OCI-LY7 (cell line): ENCODE measurements around the gene ZBP1. TPM values are rescaled to one million over a fixed set of nuclear protein-coding genes. Genes with fewer than 3 reads are reported as not detected.

Experiments
- BruUV-seq: library from RNA; stranded (reverse); fragments of 400-500 nt; replicated peaks from 2 replicates; lab custom pipeline; 2021; lab: Mats Ljungman, UMichigan
- CTCF ChIA-PET: fragments of 300-600 bp; sonication (Branson Sonifier 250); formaldehyde crosslinking; loops from one replicate; lab custom pipeline; 2022; ENCODE audit warnings: antibody characterized with exemption; ENCODE audit not compliant: unreplicated experiment; lab: Charles Lee
- POLR2A ChIA-PET: fragments of 300-600 bp; sonication (Branson Sonifier 250); formaldehyde crosslinking; loops from one replicate; lab custom pipeline; 2022; ENCODE audit warnings: antibody characterized with exemption; lab: Charles Lee
- DNase-seq: peaks from one replicate; pipeline ENCODE4 v3.0.0-alpha.2; 2015; ENCODE audit warnings: low spot score
- H2AFZ ChIP-seq: fragments of 200-600 bp; sonication (generic), shearing (Covaris generic); 2 replicates; pipeline ENCODE4 v1.6.1; 2014; ENCODE audit warnings: mild to moderate bottlenecking, antibody characterized with exemption, low read length, moderate library complexity
- H3K27ac ChIP-seq: fragments of 200-600 bp; sonication (generic); 2 replicates; pipeline ENCODE4 v1.5.1; 2014; ENCODE audit warnings: mixed run types, low read depth, mild to moderate bottlenecking, moderate library complexity, low read length, inconsistent platforms; ENCODE audit not compliant: poor library complexity, severe bottlenecking
- H3K36me3 ChIP-seq: fragments of 200-600 bp; sonication (generic); 2 replicates; pipeline ENCODE4 v1.6.1; 2014; ENCODE audit warnings: mild to moderate bottlenecking, antibody characterized with exemption, low read length, moderate library complexity, mixed read lengths; ENCODE audit not compliant: insufficient read depth
- H3K4me1 ChIP-seq: fragments of 200-600 bp; sonication (generic); 2 replicates; pipeline ENCODE4 v1.5.1; 2014; ENCODE audit warnings: mild to moderate bottlenecking, low read length; ENCODE audit not compliant: insufficient read depth, poor library complexity, severe bottlenecking
- H3K4me2 ChIP-seq: fragments of 200-600 bp; sonication (generic); 2 replicates; pipeline ENCODE4 v1.6.1; 2014; ENCODE audit warnings: mild to moderate bottlenecking, low read length
- H3K4me3 ChIP-seq: fragments of 200-600 bp; sonication (generic); 2 replicates; pipeline ENCODE4 v1.5.1; 2014; ENCODE audit warnings: mild to moderate bottlenecking, low read depth, low read length; ENCODE audit not compliant: poor library complexity, severe bottlenecking
- H3K79me2 ChIP-seq: fragments of 200-600 bp; sonication (generic); 2 replicates; pipeline ENCODE4 v1.6.1; 2016; ENCODE audit warnings: low read depth, mild to moderate bottlenecking, low read length, moderate library complexity, mixed read lengths; ENCODE audit not compliant: insufficient read depth
- H3K9me2 ChIP-seq: fragments of 200-600 bp; sonication (generic); 2 replicates; pipeline ENCODE4 v1.6.1; 2016; ENCODE audit warnings: mild to moderate bottlenecking, low read length, mixed read lengths; ENCODE audit not compliant: insufficient read depth
- H3K9me3 ChIP-seq: fragments of 200-600 bp; sonication (generic); 2 replicates; pipeline ENCODE4 v1.6.1; 2014; ENCODE audit warnings: mild to moderate bottlenecking, mixed run types, low read length, mixed read lengths
- H4K20me1 ChIP-seq: fragments of 200-600 bp; sonication (generic); 2 replicates; pipeline ENCODE4 v1.6.1; 2014; ENCODE audit warnings: mild to moderate bottlenecking, antibody characterized with exemption, low read length, moderate library complexity, mixed read lengths; ENCODE audit not compliant: insufficient read depth
- CTCF ChIP-seq: fragments of 200-600 bp; sonication (generic); conservative IDR thresholded peaks from 2 replicates; pipeline ENCODE4 v1.5.1; 2014; ENCODE audit warnings: mild to moderate bottlenecking, antibody characterized with exemption, low read length, moderate library complexity, mixed read lengths
- EZH2phosphoT487 ChIP-seq: fragments of 200-600 bp; sonication (generic); IDR thresholded peaks from 2 replicates; pipeline ENCODE4 v1.6.1; 2018; ENCODE audit warnings: low read depth, borderline replicate concordance, mild to moderate bottlenecking, mixed run types, antibody characterized with exemption, low read length, moderate library complexity, mixed read lengths
- intact Hi-C: fragments of 100-400 bp; cut with micrococcal nuclease; formaldehyde crosslinking; loops from one replicate; pipeline ENCODE4 v1.10.0; 2022; ENCODE audit not compliant: unreplicated experiment
- total RNA-seq, 2 experiments: library from RNA; depleted of rRNA in 1 of 2; stranded (reverse); fragments of >200 nt in 1 of 2; shearing (Covaris generic) in 1 of 2; gene quantifications; 2 replicates each; pipeline ENCODE4 v1.2.3, GENCODE V29; 2014 to 2022

ZBP1 gene
- total RNA-seq, 2 experiments from 2014 or later = 1.5 to 3.7 TPM

DNA sequence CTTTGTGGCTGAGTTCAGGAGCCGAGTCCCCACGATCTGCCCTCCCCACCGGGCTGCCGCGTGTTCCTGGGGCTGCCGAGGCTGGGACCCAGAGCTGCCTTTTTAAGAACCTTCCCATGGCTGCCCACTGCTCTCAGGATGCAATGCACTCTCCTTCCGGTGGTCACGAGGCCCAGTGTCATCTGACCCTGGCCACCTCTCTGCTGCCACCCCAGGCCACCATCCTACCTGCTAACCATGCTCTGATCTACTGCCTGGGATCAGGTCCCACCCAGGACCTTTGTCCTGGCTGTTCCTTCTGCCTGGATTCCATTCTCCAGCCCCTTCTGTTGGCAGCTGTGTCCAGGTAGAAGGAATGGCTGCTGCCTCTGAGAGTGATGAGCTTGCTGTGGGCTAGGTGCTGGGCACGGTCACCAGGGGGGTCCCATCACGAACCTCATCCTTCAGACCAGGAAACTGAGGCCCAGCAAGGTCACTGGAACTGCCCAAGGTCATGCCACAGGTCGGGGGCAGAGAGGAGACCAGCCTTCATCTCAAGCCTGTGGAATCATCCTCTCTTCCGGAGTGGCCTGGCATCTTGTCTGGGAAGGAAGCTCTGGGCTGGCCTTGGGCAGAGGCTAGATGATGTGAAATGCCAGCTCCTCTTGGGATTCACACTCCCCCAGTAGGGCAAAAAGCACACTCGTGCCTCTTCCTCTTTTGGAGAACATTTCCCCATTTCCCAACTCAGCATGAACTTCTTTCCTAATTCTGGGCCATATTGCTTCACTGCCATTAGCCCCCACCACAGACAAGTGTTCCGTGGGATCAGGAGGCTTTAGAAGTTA is 38.8 kb downstream of the ZBP1 start:
- BruUV-seq = no TSS peak

DNA sequence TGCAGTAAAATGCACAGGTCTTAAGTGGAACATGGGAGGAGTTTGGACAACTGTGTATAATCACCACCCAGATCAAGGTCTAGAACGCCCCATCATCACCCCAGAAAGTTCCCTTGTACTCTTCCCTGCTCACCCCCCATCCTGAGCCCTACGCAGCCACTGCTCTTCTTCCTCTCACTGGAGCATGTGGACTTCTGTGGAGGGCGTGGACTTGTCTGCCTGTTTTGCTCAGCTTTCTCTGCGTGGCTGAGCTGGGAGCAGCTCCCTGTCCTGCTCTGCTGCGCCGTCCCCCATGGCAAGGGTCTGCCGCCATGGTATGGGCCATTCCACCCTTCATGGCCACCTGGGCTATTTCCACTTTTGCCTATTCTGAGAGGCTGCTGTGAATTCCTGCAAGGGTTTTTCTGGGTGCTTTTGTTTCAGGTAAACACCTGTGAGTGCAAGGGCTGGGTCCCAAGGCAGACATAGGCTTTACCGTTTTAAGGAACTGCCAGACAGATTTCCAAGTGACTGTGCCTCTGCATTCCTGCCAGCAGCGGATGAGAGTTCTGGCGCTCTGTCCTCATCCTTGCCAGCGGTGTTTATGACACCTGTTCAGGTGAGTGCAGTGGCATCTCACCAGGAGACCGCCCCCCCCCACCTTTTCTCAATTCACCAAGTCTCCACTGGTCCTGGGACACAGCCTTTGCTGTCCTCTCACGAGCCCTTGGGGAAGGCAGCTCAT is 39.6 kb downstream of the ZBP1 start:
- no peak overlapping the region for H3K27ac ChIP-seq
- TF ChIP-seq CTCF (no peak), EZH2phosphoT487 (no peak)
- H2AFZ ChIP-seq = no peak overlapping the region
- H3K9me3 ChIP-seq = no peaks in the 10 kb centered on the region
- H3K9me2 ChIP-seq = no peaks in the 10 kb centered on the region
- H3K4me2 ChIP-seq = no peak overlapping the region
- no peaks in the 10 kb centered on the region; the same call in 1 of the 2 replicates for H4K20me1 ChIP-seq
- no peaks in the 10 kb centered on the region for H3K36me3 ChIP-seq
- POLR2A ChIA-PET = no interaction called here
- H3K79me2 ChIP-seq = no peaks in the 10 kb centered on the region
- CTCF ChIA-PET = no interaction called here
- no TSS peak for BruUV-seq
- DNase-seq = no peak
- intact Hi-C loops = no loop called here
- no peak overlapping the region for H3K4me3 ChIP-seq
- peaks cover 14% of the 10 kb centered on the region for H3K4me1 ChIP-seq

More for the DNA sequence above, 38.8 kb downstream of the ZBP1 start:
- H3K9me2 ChIP-seq = no peaks in the 10 kb centered on the region
- no peak overlapping the region for H3K4me3 ChIP-seq
- no peak for DNase-seq
- CTCF ChIA-PET = no interaction called here
- H3K4me1 ChIP-seq = peaks cover 15% of the 10 kb centered on the region
- H4K20me1 ChIP-seq = no peaks in the 10 kb centered on the region; the same call in 1 of the 2 replicates
- no peak overlapping the region for H3K27ac ChIP-seq
- no peak overlapping the region for H2AFZ ChIP-seq
- intact Hi-C loops = no loop called here
- no peaks in the 10 kb centered on the region for H3K9me3 ChIP-seq
- POLR2A ChIA-PET = no interaction called here
- H3K4me2 ChIP-seq = no peak overlapping the region
- TF ChIP-seq EZH2phosphoT487 = no peak
- no peak for TF ChIP-seq CTCF
- H3K36me3 ChIP-seq = no peaks in the 10 kb centered on the region
- no peaks in the 10 kb centered on the region for H3K79me2 ChIP-seq
